B cell (primary cell): ENCODE measurements around the gene SNRPD3. TPM values are rescaled to one million over a fixed set of nuclear protein-coding genes. Genes with fewer than 3 reads are reported as not detected.

Experiments
- ATAC-seq: fragments of 200-7000 bp; cut with Tn5 transposase; one replicate; pipeline ENCODE4 v1.10.0; 2021; ENCODE audit warnings: low read depth, mild to moderate bottlenecking, moderate number of reproducible peaks, moderate library complexity
- CTCF ChIA-PET: fragments of 350-600 bp; sonication (Branson Sonifier 250); formaldehyde crosslinking; loops from one replicate; lab custom pipeline; 2021; ENCODE audit warnings: antibody characterized with exemption, inconsistent platforms; lab: Charles Lee
- POLR2A ChIA-PET: fragments of 350-600 bp; sonication (Branson Sonifier 250); formaldehyde crosslinking; loops from one replicate; lab custom pipeline; 2021; ENCODE audit warnings: antibody characterized with exemption; lab: Charles Lee
- DNase-seq: peaks from one replicate; pipeline ENCODE4 v3.0.0; 2013
- H2AFZ ChIP-seq: 2 replicates; pipeline ENCODE4 v1.6.1; 2012; ENCODE audit warnings: mild to moderate bottlenecking, low read depth, low read length; ENCODE audit not compliant: insufficient read depth, poor library complexity, severe bottlenecking
- H3K27ac ChIP-seq, 2 donors: 1 replicate in 1 of 2; 2 replicates in 1 of 2; pipeline ENCODE4 v1.5.1; 2012 to 2013; ENCODE audit warnings: low read length in 2 of 2, mild to moderate bottlenecking in 2 of 2, moderate library complexity in 1 of 2
- H3K27me3 ChIP-seq, 4 experiments: fragments of 200-600 bp in 1 of 4; sonication (generic) in 1 of 4; replicated peaks in 1 of 4; 1 replicate in 2 of 4; 2 replicates in 2 of 4; pipeline versions ENCODE4 v1.6.1 to v1.7.0; 2013 to 2016; ENCODE audit warnings: low read length in 3 of 4, mild to moderate bottlenecking in 2 of 4, mixed read lengths in 1 of 4, moderate library complexity in 1 of 4; ENCODE audit not compliant: insufficient read depth in 4 of 4, control insufficient read depth in 3 of 4; ENCODE audit errors: control extremely low read depth in 1 of 4
- H3K36me3 ChIP-seq, 2 experiments: replicated peaks in 1 of 2; 1 replicate in 1 of 2; 2 replicates in 1 of 2; pipeline versions ENCODE4 v1.6.1 to v1.7.1; 2013; ENCODE audit warnings: low read length in 1 of 2; ENCODE audit not compliant: insufficient read depth in 2 of 2, control insufficient read depth in 1 of 2; ENCODE audit errors: control extremely low read depth in 1 of 2, extremely low read depth in 1 of 2
- H3K4me1 ChIP-seq, 2 donors: fragments of 200-600 bp in 1 of 2; sonication (generic) in 1 of 2; 1 replicate in 1 of 2; 2 replicates in 1 of 2; pipeline versions ENCODE4 v1.5.1 to v1.6.1; 2013 to 2017; ENCODE audit warnings: low read length in 2 of 2; ENCODE audit not compliant: control insufficient read depth in 2 of 2, insufficient read depth in 2 of 2
- H3K4me2 ChIP-seq: replicated peaks from 2 replicates; pipeline ENCODE3; 2012; ENCODE audit warnings: mild to moderate bottlenecking, low read depth, low read length; ENCODE audit not compliant: poor library complexity, severe bottlenecking
- H3K4me3 ChIP-seq, 5 experiments: fragments of 200-600 bp in 1 of 5; sonication (generic) in 1 of 5; 1 replicate in 3 of 5; 2 replicates in 2 of 5; pipeline versions ENCODE4 v1.5.1 to v1.7.0; 2011 to 2016; ENCODE audit warnings: low read length in 4 of 5, mild to moderate bottlenecking in 4 of 5, low read depth in 2 of 5, control low read depth in 1 of 5, moderate library complexity in 1 of 5; ENCODE audit not compliant: insufficient read depth in 1 of 5; ENCODE audit errors: control extremely low read depth in 1 of 5, extremely low read depth in 1 of 5
- H3K79me2 ChIP-seq: fragments of 200-600 bp; sonication (generic); one replicate; pipeline ENCODE4 v1.6.0; 2016; ENCODE audit warnings: low read length; ENCODE audit not compliant: control insufficient read depth, insufficient read depth
- H3K9ac ChIP-seq: fragments of 200-600 bp; sonication (generic); 2 replicates; pipeline ENCODE4 v1.6.1; 2017; ENCODE audit warnings: mild to moderate bottlenecking, low read length, moderate library complexity
- H3K9me3 ChIP-seq, 3 donors: one replicate each; pipeline versions ENCODE4 v1.6.1 to v1.7.1; 2013; ENCODE audit warnings: low read length in 2 of 3; ENCODE audit not compliant: control insufficient read depth in 2 of 3, insufficient read depth in 1 of 3; ENCODE audit errors: control extremely low read depth in 1 of 3
- H4K20me1 ChIP-seq: 2 replicates; pipeline ENCODE4 v1.6.0; 2012; ENCODE audit warnings: mild to moderate bottlenecking, low read length; ENCODE audit not compliant: insufficient read depth, control insufficient read depth, poor library complexity, severe bottlenecking
- H3K27ac Mint-ChIP-seq: one replicate; pipeline ENCODE4 v1.8.0; 2021; ENCODE audit warnings: mixed read lengths
- H3K27me3 Mint-ChIP-seq: one replicate; pipeline ENCODE4 v1.8.0; 2021; ENCODE audit warnings: mixed read lengths
- H3K4me1 Mint-ChIP-seq: one replicate; pipeline ENCODE4 v1.8.0; 2021; ENCODE audit warnings: mixed read lengths
- H3K4me3 Mint-ChIP-seq: one replicate; pipeline ENCODE4 v1.8.0; 2021; ENCODE audit warnings: mixed read lengths
- H3K9me3 Mint-ChIP-seq: one replicate; pipeline ENCODE4 v1.8.0; 2022; ENCODE audit warnings: mixed read lengths; ENCODE audit not compliant: insufficient read depth
- EZH2 ChIP-seq: IDR thresholded peaks from 2 replicates; pipeline ENCODE4 v1.6.1; 2012; ENCODE audit warnings: borderline replicate concordance, low read depth, mild to moderate bottlenecking, moderate library complexity, low read length; ENCODE audit not compliant: insufficient read depth, poor library complexity, severe bottlenecking
- WGBS: methylation state at CpG from one replicate; pipeline ENCODE4 v1.1.5; 2013; ENCODE audit warnings: missing lambda C conversion rate; ENCODE audit not compliant: insufficient coverage; 5-methylcytosine and 5-hydroxymethylcytosine counted together
- intact Hi-C: fragments of 100-400 bp; cut with micrococcal nuclease; formaldehyde crosslinking; loops from one replicate; pipeline ENCODE4 v1.10.0; 2022
- polyA plus RNA-seq: library from polyadenylated mRNA; depleted of rRNA; stranded (reverse); fragments of >200 nt; gene quantifications from 2 replicates; pipeline ENCODE4 v1.2.3, GENCODE V29; 2012
- total RNA-seq, 2 donors: library from RNA; stranded (reverse); fragments of 120-200 nt in 1 of 2; gene quantifications; 1 replicate in 1 of 2; 2 replicates in 1 of 2; pipeline versions ENCODE4 v1.2.3 to v1.2.4, GENCODE V29; 2013 to 2022
- TF ChIP-seq, protein P1 (sequence below): fragments of 200-600 bp; IDR thresholded peaks from one replicate; pipeline ENCODE4 v1.8.0; 2022; ENCODE audit warnings: antibody characterized with exemption, mild to moderate bottlenecking

Gene SNRPD3
- total and polyA plus RNA-seq, 2 donors (not counting 1 experiment from before 2014, with no cell fraction given): 76.7 to 165 TPM

DNA sequence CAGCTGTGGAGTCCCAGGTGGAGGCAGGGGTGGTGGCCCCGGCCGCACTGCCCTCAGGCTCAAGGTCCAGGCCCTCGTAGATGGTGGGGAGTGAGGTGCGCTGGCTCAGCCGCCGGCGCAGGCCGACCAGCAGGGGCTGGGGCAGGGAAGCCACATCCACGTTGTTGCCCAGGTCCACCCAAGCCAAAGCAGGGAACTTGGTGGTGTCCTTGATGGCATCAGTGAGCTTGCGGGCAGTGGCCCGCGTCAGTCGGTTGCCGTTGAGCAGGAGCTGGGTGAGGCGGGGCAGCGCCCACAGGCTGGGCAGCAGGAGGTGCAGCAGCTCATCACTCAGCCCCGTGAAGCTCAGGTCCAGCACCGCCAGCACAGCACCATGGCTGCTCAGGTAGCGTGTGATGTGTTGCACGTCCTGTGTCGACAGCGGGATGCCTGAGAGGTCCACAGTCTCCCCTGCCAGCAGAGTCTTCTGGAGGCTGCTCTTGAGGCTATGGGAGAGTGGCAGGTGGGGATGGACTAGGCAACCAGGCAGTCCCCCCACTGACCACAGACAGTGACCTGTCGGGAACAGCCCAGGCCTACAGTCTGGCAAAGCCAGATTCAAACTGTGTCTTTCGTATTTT, 30.2 kb downstream of the SNRPD3 start:
- CTCF ChIA-PET: no interaction called here
- no peak overlapping the region for H3K27ac Mint-ChIP-seq
- no peaks in the 10 kb centered on the region for H3K9me3 Mint-ChIP-seq
- H3K27me3 ChIP-seq: no peaks in the 10 kb centered on the region
- no peak overlapping the region for H2AFZ ChIP-seq
- H3K27me3 Mint-ChIP-seq: no peaks in the 10 kb centered on the region
- H4K20me1 ChIP-seq: no peaks in the 10 kb centered on the region
- POLR2A ChIA-PET: no interaction called here
- no peaks in the 10 kb centered on the region for H3K9me3 ChIP-seq
- H3K4me1 ChIP-seq: peaks cover 0 to 3% of the 10 kb centered on the region in 2 donors
- H3K4me2 ChIP-seq: no peak overlapping the region
- ATAC-seq (no peak), DNase-seq (no peak)
- 97% methylated on average over 24 of the region's 24 CpGs for WGBS
- no peak overlapping the region for H3K27ac ChIP-seq
- intact Hi-C loops: no loop called here
- H3K9ac ChIP-seq: no peak overlapping the region
- H3K79me2 ChIP-seq: no peaks in the 10 kb centered on the region
- TF ChIP-seq EZH2: no peak
- TF ChIP-seq, protein P1, sequence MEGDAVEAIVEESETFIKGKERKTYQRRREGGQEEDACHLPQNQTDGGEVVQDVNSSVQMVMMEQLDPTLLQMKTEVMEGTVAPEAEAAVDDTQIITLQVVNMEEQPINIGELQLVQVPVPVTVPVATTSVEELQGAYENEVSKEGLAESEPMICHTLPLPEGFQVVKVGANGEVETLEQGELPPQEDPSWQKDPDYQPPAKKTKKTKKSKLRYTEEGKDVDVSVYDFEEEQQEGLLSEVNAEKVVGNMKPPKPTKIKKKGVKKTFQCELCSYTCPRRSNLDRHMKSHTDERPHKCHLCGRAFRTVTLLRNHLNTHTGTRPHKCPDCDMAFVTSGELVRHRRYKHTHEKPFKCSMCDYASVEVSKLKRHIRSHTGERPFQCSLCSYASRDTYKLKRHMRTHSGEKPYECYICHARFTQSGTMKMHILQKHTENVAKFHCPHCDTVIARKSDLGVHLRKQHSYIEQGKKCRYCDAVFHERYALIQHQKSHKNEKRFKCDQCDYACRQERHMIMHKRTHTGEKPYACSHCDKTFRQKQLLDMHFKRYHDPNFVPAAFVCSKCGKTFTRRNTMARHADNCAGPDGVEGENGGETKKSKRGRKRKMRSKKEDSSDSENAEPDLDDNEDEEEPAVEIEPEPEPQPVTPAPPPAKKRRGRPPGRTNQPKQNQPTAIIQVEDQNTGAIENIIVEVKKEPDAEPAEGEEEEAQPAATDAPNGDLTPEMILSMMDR: no peak
- H3K4me1 Mint-ChIP-seq: no peaks in the 10 kb centered on the region
- no peak overlapping the region for H3K4me3 Mint-ChIP-seq
- H3K4me3 ChIP-seq: no peak overlapping the region
- H3K36me3 ChIP-seq: no peaks in the 10 kb centered on the region

DNA sequence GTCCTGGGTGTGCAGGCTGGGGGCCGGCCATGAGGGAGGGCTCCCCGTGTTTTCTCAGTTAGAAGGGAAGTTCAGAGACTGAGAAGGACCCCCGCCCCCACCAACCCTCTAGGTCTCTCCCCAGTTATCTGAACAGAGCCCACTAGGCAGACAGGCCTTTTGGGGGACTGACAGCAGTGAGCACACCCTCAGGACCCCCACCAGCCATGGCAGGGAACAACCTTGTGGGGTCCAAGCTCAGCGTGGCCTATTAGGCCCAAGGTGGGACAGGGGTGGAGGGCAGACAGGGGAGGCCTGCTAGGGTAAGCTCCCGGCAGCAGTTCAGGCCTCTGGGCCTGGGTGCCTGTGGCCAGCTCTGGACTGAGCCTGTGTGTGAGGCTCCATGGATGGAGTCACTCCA, 31.5 kb downstream of the SNRPD3 start:
- TF ChIP-seq EZH2: no peak
- TF ChIP-seq, protein P1: no peak
- Histone ChIP-seq H3K9ac (no peak overlapping the region), H3K4me1 (peaks cover 2 to 8% of the 10 kb centered on the region in 2 donors), H3K9me3 (peaks cover 0 to 2% (median 0%) of the 10 kb centered on the region in 3 donors), H3K36me3 (no peaks in the 10 kb centered on the region), H3K79me2 (no peaks in the 10 kb centered on the region), H4K20me1 (no peaks in the 10 kb centered on the region), H3K4me2 (no peak overlapping the region), H3K27me3 (peaks cover 0 to 10% (median 0%) of the 10 kb centered on the region in 4 experiments), H2AFZ (no peak overlapping the region), H3K27ac (no peak overlapping the region), H3K4me3 (no peak overlapping the region)
- WGBS: 87% methylated on average over 3 of the region's 5 CpGs
- Mint-ChIP-seq H3K27ac (no peak overlapping the region), H3K9me3 (no peaks in the 10 kb centered on the region), H3K4me3 (no peak overlapping the region), H3K4me1 (peaks cover 2% of the 10 kb centered on the region), H3K27me3 (peaks cover 3% of the 10 kb centered on the region)
- CTCF ChIA-PET: no interaction called here
- POLR2A ChIA-PET: interaction anchor here (0.5 kb wide), 1 partner anchor 27 kb away, joined by 6 read pairs; no protein-coding TSS in a partner anchor
- intact Hi-C loops: no loop called here
- DNase-seq: no peak
- ATAC-seq: no peak
